Activated CD8-positive, alpha-beta T cell treated with anti-CD3 and anti-CD28 coated beads for 36 hours (primary cell): ENCODE results near the gene EFNA5. TPM values are rescaled to one million over a fixed set of nuclear protein-coding genes. Genes with fewer than 3 reads are reported as not detected.
"Not testable (repeated sequence)": the region's sequence is repeated elsewhere in the genome, so short reads cannot be mapped to it uniquely, and the experiment has no call there.

Experiments
- ATAC-seq: fragments of 200-7000 bp; cut with Tn5 transposase; one replicate; pipeline ENCODE4 v1.10.0; 2021; ENCODE audit warnings: mild to moderate bottlenecking, moderate library complexity
- CTCF ChIA-PET: fragments of 350-600 bp; sonication (Branson Sonifier 250); formaldehyde crosslinking; loops from one replicate; lab custom pipeline; 2021; ENCODE audit warnings: antibody characterized with exemption; lab: Charles Lee
- POLR2A ChIA-PET: fragments of 350-600 bp; sonication (Branson Sonifier 250); formaldehyde crosslinking; loops from one replicate; lab custom pipeline; 2021; ENCODE audit warnings: antibody characterized with exemption; lab: Charles Lee
- DNase-seq: peaks from one replicate; pipeline ENCODE4 v3.0.0-alpha.2; 2020
- H3K27ac Mint-ChIP-seq: one replicate; pipeline ENCODE4 v1.8.0; 2021; ENCODE audit warnings: mild to moderate bottlenecking, mixed read lengths
- H3K27me3 Mint-ChIP-seq: one replicate; pipeline ENCODE4 v1.8.0; 2021; ENCODE audit warnings: mixed read lengths
- H3K36me3 Mint-ChIP-seq: one replicate; pipeline ENCODE4 v1.8.0; 2021; ENCODE audit warnings: low read depth, mixed read lengths
- H3K4me1 Mint-ChIP-seq: one replicate; pipeline ENCODE4 v1.8.0; 2021; ENCODE audit warnings: low read depth, mixed read lengths
- H3K4me3 Mint-ChIP-seq: one replicate; pipeline ENCODE4 v1.8.0; 2021; ENCODE audit warnings: mild to moderate bottlenecking, moderate library complexity, mixed read lengths
- H3K9me3 Mint-ChIP-seq: one replicate; pipeline ENCODE4 v1.8.0; 2021; ENCODE audit warnings: mixed read lengths
- CTCF ChIP-seq: fragments of 200-600 bp; IDR thresholded peaks from one replicate; pipeline ENCODE4 v1.8.0; 2022; ENCODE audit warnings: antibody characterized with exemption, mild to moderate bottlenecking
- intact Hi-C: fragments of 100-400 bp; cut with micrococcal nuclease; formaldehyde crosslinking; loops from one replicate; pipeline ENCODE4 v1.10.0; 2022
- total RNA-seq, 2 experiments: library from RNA; stranded (reverse); gene quantifications; one replicate each; pipeline ENCODE4 v1.2.3, GENCODE V29; 2021

Gene EFNA5
- total RNA-seq, 2 experiments from 2014 or later, result not detected

GRCh38 chr5:107359033-107359915 lies 311.5 kb downstream of the EFNA5 start:
- no peak for TF ChIP-seq CTCF
- CTCF ChIA-PET, result no interaction called here
- POLR2A ChIA-PET, result no interaction called here
- Mint-ChIP-seq H3K27ac (no peak overlapping the region), H3K4me3 (no peak overlapping the region), H3K4me1 (no peaks in the 10 kb centered on the region), H3K36me3 (no peaks in the 10 kb centered on the region), H3K27me3 (no peaks in the 10 kb centered on the region), H3K9me3 (no peaks in the 10 kb centered on the region)
- DNase-seq, result no peak
- no peak for ATAC-seq
- intact Hi-C loops, result no loop called here

GRCh38 chr5:107356891-107357290 lies 313.8 kb downstream of the EFNA5 start:
- H3K27ac Mint-ChIP-seq, result no peak overlapping the region
- DNase-seq (no peak), ATAC-seq (no peak)
- H3K27me3 Mint-ChIP-seq, result no peaks in the 10 kb centered on the region
- intact Hi-C loops, result no loop called here
- no peaks in the 10 kb centered on the region for H3K36me3 Mint-ChIP-seq
- no peak for TF ChIP-seq CTCF
- H3K9me3 Mint-ChIP-seq, result no peaks in the 10 kb centered on the region
- H3K4me3 Mint-ChIP-seq, result no peak overlapping the region
- H3K4me1 Mint-ChIP-seq, result no peaks in the 10 kb centered on the region
- CTCF ChIA-PET, result no interaction called here
- POLR2A ChIA-PET, result no interaction called here

GRCh38 chr5:107352576-107352975 lies 318.2 kb downstream of the EFNA5 start:
- no peaks in the 10 kb centered on the region for H3K27me3 Mint-ChIP-seq
- no peaks in the 10 kb centered on the region for H3K36me3 Mint-ChIP-seq
- ChIA-PET CTCF (no interaction called here), POLR2A (no interaction called here)
- DNase-seq (no peak), ATAC-seq (no peak)
- H3K4me3 Mint-ChIP-seq, result no peak overlapping the region
- no peaks in the 10 kb centered on the region for H3K4me1 Mint-ChIP-seq
- no peak overlapping the region for H3K27ac Mint-ChIP-seq
- peaks cover 1% of the 10 kb centered on the region for H3K9me3 Mint-ChIP-seq
- no peak for TF ChIP-seq CTCF
- intact Hi-C loops, result no loop called here

GRCh38 chr5:107346580-107346979 lies 324.2 kb downstream of the EFNA5 start:
- intact Hi-C loops, POLR2A ChIA-PET, H3K36me3 Mint-ChIP-seq, H3K27me3 Mint-ChIP-seq, DNase-seq, CTCF ChIA-PET, ATAC-seq, H3K4me3 Mint-ChIP-seq, H3K27ac Mint-ChIP-seq, H3K4me1 Mint-ChIP-seq: not testable (repeated sequence)
- peaks cover 23% of the 10 kb centered on the region for H3K9me3 Mint-ChIP-seq

- CTCF ChIA-PET, result no interaction called here
These were observed 328.4 kb downstream of the EFNA5 start for GRCh38 chr5:107342371-107342770.

More at GRCh38 chr5:107342371-107342770, 328.4 kb downstream of the EFNA5 start:
- intact Hi-C loops, result no loop called here
- POLR2A ChIA-PET, result no interaction called here
- ATAC-seq, result no peak
- no peak for DNase-seq
- no peak overlapping the region for H3K27ac Mint-ChIP-seq
- H3K9me3 Mint-ChIP-seq, result peaks cover 21% of the 10 kb centered on the region
- H3K27me3 Mint-ChIP-seq, result peaks cover 1% of the 10 kb centered on the region
- TF ChIP-seq CTCF, result no peak
- no peaks in the 10 kb centered on the region for H3K4me1 Mint-ChIP-seq
- no peak overlapping the region for H3K4me3 Mint-ChIP-seq
- H3K36me3 Mint-ChIP-seq, result no peaks in the 10 kb centered on the region
